Fibroblast of skin of left quadriceps (primary cell): ENCODE results near the gene MEGF11.

Experiments used
- DNase-seq, 2 experiments: peaks; one replicate each; pipeline ENCODE4 v3.0.0-alpha.2; 2013; ENCODE audit warnings: low read depth in 2 of 2

MEGF11 gene

GRCh38 chr15:65970937-65971740 is 282.4 kb downstream of the MEGF11 start:
- no peak for DNase-seq

DNA sequence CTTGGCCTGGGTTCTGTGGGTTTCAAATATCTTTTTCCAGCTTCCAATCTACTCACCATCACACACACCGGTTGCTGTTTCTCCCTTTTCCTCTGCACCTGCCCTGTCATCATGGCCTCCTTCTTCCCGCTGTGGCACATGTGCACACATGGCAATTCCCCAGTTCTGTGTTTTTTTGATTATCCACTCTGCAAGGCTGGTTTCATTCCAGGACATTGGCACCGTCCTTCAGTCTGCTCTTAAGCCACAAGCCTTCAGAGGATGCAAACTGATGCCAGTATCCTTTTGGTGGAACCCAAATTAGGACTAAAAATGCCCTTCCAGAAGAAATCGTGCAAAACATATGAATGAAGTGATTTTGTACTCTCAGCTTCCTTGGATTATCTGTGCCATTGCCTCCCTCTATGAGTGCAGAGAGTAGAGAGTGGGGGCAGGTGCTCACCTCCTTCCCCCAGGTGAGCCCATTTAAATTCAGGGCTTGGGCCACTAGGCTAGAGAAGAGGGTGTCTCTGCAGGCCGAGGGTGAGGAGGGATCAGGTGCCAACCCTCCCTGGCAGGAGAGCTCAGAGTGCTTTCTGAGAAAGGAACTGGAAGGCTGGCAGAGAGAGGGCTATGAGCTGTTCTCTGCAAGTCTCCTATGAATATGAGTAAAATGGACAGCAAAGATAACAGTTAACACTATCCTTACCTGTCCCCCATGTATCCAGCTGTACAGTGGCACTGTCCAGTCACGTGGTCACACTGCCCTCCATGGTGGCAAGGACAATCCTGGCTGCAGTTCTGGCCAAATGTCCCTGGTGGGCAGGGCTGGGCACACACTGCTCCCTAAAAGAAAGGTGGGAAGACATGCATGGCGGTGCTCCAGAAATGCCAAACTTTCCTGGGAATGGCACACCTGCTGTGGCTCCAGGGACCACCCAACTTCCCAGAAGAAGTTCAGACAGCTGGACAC is 283.4 kb downstream of the MEGF11 start:
- no peak for DNase-seq

GRCh38 chr15:65968511-65968910 is 285.0 kb downstream of the MEGF11 start:
- DNase-seq: no peak

- no peak for DNase-seq
Observed at GRCh38 chr15:65964792-65965433, 288.6 kb downstream of the MEGF11 start.

DNA sequence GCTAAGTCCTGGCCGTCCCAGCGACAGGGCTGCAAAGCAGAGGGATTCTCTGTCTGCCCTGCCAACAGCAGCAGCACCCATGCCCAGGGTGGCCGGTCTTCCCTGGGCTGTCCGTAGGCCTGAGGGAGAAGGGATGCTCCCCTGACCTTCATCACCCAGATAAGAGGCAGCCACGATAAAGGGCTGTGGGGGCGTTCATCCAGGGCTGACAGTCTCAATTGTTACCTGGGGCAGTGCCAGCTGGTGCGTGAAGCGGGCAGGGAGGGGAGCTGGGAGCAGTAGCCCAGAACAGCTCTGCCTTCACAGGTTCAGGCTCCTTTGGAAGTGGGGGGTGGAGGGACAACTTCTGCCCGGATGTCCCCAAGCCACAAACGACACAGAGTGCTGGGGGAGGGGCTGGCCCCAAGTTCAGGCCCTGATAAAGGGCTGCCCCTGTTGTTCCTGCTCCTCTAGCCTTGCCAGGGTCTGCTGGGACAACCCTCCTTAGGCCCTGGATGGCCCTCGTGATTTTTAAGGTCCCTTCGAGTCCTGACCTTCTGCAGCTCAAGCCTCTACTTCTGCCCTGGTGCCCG is 289.6 kb downstream of the MEGF11 start:
- DNase-seq: no peak

DNA sequence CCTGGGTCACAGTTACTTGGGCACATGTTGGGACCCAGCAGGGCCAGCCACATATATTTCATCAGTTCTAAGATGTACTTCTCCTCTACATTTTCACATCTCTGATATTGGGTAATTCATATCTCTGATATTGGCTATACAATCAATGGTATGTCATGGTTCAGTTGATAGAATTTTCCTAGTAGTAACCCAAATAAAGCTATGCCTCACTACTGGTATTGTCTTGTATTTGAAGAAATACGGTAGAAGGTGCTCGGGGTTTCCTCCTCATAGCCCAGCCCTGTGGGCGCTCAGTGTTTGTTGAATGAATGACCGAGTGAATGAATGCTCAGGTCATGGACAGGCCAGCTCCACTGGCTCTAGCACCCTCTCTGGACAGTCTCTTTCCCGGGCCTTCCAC is 290.2 kb downstream of the MEGF11 start:
- no peak for DNase-seq

DNA sequence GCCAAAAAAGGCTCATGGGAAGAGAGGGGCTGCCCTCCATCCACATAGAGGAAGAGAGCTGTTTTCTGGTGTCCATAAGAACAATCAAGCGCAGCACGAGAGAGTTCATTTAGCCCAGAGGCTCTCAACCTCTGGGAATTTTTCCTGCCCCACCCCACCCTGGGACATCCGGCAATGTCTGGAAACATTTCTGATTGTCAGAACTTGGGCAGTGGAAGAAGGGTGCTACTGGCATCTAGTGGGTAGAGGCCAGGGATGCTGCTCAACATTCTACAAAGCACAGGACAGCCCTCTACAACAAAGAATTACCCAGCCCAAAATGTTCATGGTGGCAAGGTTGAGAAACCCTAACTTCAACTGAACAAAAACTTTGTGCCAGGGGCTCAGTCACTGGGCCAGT is 291.4 kb downstream of the MEGF11 start:
- DNase-seq: no peak

DNA sequence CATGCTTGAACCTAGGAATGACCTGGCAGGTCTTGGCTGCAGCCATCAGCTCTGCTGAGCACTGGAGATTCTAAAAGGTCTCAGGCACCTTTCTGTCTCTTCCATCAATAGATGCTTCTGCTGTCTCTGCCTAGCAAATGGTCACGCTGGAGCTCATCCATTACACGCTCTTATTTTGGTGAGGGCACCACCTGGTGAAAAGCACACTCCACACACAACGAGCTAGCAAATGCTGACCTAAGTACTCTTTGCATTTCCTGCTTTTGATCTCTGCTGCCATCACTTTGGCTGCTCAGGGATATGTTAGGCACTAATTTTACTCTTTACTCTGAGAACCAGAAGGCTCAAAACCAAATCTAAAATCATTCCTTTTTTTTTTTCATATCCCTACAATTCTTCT is 293.0 kb downstream of the MEGF11 start:
- no peak for DNase-seq

DNA sequence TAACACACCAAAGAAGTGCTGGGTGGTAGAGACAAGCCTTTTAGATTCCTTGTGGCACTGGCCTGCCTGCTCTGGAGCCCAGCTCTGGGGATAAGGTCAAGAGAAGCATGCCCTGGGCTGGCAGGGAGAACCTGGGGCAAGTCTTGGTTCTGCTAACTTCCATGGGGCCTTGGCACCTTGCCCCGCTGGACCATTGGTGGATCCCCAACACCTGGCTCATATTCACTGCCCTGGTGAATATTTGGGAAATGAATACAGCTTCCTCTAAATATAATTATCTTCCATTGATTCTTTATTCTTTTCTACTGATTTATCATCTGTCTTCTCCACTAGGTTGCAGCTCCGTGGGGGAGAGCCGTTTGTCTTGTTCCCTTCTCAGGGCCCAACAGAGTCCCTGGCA is 294.7 kb downstream of the MEGF11 start:
- no peak for DNase-seq

DNA sequence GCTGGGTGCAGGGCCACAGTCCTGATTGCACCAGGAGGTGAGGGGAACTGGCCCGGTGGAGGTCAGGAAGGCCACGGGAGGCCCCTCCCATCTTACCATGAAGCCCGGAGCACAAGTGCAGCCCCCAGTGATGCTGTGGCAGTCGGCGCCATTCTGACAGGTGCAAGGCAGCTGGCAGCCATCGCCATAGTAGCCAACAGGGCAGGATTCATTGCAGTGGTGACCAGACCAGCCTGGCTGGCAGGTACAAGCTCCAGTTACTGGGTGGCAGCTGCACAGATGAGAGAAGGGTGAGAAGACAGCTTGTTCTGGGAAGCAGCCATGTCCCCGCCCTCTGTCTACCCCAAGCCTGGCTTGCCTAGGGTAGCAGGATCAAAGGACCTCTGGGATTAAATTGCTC is 296.1 kb downstream of the MEGF11 start:
- no peak for DNase-seq

DNA sequence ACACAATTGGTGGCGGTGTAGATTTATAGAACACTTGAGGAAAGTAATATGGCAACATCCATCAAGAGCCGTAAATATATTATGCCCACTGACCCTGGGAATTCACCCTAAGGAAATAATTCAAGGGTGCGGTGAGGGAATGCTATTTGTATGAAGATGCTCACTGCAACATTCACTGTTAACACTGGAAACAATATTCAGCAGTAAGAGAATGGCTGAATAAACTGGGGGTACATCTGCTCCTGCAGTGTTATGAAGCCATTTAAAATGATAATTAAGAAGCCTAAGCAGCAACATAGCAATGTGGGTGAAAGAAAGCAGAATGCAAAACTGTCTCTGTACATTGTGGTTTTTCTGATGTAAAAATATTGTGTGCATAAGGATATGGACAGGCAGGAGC is 296.7 kb downstream of the MEGF11 start:
- no peak for DNase-seq

DNA sequence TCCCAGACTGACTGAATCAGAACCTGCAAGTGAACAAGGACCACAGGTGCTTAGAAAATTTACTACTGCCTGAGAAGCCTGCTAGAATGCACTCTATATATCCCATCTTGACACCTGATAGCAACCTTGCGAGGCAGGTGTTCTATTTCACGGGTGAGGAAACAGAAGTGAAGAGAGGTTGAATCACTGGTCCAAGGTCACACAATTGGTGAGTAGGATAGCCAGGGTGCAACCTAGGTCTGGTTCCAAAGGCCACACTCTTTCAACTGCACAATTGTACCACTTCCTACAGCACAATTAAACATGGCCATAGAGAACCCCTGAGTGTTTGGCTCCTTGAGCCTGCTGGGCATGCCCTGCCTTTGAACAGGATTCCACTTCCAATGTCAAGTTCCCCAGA is 297.2 kb downstream of the MEGF11 start:
- DNase-seq: no peak

DNA sequence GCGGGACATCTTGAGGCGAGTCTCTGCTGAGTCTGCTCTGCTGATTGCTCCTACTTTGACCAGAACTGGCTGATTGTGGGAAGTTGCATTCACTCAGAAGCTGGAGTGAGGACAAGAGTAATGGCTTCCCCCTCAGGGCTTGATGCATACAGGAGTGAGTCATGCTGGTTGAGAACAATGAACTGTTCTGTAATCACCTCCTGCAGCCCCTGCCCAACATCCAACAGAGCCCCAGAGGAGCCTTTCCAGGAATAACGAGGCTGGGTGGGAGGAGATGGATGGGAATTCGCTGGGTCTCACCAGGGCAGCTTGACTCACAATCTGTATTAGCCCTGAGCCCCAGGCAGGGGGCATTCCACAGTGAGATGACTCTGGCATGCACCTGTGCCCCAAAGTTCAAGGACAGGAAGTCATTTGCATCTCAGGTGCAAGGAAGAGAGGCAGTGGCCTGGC is 299.2 kb downstream of the MEGF11 start:
- DNase-seq: no peak

DNA sequence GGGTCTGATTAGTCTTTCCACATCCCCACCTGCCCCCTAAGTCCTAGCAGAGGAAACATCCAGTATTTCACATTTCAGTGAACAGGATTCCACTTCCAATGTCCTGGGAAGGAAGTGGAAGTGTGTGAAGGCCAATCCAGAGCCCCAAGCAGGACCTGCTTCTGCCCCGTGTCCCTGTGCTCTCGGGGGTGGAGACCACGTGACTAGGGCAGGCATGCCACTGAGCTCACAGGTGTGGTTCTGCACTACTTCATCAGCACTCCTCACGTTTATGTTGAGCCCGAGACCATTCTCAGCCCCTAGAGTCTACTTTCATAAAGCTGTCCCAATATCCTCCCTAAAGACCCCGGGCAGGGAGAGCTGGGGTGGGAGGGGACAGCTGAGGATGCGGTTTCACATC is 299.9 kb downstream of the MEGF11 start:
- no peak for DNase-seq

- peak; percentile 17 to 18 for DNase-seq
Observed at GRCh38 chr15:65952391-65953053, 301.0 kb downstream of the MEGF11 start.

GRCh38 chr15:65951007-65951406 is 302.5 kb downstream of the MEGF11 start:
- DNase-seq: no peak

GRCh38 chr15:65949491-65949890 is 304.1 kb downstream of the MEGF11 start:
- no peak for DNase-seq

DNA sequence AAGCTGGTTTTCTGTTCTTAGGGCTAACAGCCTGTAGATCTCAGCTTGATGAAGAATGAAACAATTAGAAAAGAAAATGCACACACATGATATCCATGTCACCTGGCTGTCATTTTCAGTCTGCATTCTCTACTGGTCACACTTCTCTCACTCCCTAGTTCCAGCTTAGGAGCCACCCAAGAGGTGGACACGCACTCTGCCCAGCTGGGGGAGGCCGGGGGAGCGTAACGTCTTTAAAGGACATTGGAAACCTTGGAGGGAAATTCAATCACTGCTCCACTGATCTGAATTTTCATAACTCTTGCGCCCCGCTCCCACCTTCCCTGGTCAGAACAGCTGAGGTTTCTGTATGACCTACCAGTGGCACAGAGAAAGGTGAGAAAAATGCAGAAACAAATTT is 304.5 kb downstream of the MEGF11 start:
- no peak for DNase-seq

DNA sequence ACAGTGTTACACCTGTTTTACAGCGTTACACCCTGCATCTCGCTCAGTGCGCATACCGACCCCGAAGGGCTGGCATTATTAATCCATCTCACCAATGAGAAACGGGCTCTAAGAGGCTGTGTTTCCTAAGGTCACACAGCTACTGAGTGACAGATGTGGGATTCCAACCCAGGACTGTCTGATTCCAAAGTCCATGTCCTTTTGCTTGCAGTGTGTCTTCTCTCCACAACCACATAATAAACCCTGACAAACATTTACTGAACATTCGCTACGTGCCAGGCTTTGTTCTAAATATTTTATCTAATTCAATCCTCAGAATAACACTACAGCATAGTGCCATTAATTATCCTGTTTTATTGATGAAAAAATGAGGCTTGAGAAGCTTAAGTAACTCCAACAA is 305.2 kb downstream of the MEGF11 start:
- no peak for DNase-seq

GRCh38 chr15:65947041-65947440 is 306.5 kb downstream of the MEGF11 start:
- no peak for DNase-seq

- DNase-seq: no peak
Observed at GRCh38 chr15:65945616-65946015, 307.9 kb downstream of the MEGF11 start.
